ENCODE measurements around the gene HUNK.

DNA sequence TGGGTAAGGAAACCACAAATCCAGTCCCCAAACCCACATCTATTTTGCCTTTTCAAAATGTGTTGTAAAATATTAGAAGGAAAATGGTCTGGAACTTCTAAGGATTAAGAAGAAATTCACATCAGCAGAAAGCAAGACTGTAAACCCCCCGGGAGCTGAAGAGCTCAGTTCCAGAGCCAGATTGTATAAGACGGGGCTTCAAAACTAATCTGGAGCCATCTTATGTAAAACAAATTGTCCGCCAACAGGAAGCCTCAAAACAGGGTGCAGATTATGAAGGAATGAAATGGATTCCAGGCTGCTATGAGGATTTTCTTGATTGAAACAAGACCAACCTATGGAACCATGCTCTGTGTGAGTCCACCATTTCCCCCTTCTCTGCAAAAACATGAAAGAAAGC lies 25.1 kb upstream of the HUNK start:
- TF ChIP-seq, protein P1, sequence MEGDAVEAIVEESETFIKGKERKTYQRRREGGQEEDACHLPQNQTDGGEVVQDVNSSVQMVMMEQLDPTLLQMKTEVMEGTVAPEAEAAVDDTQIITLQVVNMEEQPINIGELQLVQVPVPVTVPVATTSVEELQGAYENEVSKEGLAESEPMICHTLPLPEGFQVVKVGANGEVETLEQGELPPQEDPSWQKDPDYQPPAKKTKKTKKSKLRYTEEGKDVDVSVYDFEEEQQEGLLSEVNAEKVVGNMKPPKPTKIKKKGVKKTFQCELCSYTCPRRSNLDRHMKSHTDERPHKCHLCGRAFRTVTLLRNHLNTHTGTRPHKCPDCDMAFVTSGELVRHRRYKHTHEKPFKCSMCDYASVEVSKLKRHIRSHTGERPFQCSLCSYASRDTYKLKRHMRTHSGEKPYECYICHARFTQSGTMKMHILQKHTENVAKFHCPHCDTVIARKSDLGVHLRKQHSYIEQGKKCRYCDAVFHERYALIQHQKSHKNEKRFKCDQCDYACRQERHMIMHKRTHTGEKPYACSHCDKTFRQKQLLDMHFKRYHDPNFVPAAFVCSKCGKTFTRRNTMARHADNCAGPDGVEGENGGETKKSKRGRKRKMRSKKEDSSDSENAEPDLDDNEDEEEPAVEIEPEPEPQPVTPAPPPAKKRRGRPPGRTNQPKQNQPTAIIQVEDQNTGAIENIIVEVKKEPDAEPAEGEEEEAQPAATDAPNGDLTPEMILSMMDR (IDR thresholded peaks at IDR 0.05; ENCODE audit: insufficient read depth, low read depth, low read length): no peak
- TF ChIP-seq EZH2 (IDR thresholded peaks at IDR 0.05; ENCODE audit: insufficient read depth, low read length): no peak

All from astrocyte (in vitro differentiated cells and primary cell).